AG20443 (cell line): ENCODE results near the gene WWP2.

Experiments used
- DNase-seq: peaks from one replicate; pipeline ENCODE4 v3.0.0; 2012; ENCODE audit warnings: low spot score, mixed read lengths

Gene WWP2

DNA sequence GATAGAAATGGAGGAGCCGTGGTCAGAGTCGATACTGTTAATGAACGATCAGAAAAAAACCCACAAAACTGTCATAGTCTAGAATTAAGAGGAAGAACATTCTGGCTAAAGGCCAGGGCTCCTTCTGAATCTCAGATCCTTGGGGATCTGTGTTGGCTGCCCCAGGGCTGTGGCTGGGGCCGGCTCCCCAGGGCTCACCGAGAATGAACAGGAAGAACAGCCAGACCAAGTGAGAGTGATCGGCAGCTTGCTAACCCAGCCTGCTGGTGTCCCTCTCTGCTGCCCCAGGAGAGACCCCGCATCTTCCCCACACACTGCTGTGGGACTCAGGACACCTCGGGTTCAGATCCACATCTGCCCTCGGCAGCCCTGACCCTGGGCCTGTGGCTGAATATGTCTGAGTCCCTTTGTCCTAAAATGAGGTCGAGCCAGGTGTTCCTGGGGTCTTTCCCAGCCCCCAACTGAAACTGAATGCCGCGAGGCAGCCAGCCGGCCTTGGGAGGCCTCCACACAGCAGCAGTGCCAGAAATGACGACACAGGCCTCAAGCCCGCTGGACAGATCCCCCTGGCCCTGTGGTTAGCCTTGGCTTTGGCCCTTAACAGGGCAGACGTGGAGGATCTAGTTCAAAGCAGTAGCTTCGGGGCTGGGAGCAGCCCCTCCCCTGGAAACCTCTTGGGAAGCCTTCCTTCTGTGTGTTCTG lies 165.1 kb downstream of the WWP2 start:
- peak; percentile 88 for DNase-seq

DNA sequence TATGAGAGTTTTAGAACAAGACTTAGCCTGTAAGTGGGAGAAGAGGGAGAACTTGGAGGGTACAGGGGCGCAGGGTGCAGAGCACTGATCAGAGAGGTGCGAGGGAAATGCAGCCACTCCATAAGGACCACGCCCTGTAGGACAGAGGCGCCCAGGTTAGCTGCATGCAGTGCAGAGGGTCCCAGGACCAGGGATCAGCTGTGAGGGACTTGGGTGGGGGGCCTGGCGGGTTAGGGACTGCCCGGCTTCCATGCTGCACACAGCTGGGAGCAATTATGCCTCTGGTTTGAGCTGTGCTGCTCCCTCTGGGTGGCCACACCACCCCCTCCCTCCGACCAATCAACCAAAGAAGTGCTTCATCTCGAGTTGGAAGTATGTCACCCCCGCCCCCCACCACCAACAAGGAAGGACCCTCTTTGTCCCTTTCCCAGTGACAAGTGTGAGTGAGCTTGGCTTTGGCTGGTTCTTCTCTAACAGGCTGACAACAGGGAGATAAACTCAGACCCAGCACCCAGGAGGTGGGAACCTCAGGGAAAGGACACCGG lies 166.8 kb downstream of the WWP2 start:
- DNase-seq: no peak

GRCh38 chr16:69929480-69929879 lies 167.3 kb downstream of the WWP2 start:
- DNase-seq: no peak

DNA sequence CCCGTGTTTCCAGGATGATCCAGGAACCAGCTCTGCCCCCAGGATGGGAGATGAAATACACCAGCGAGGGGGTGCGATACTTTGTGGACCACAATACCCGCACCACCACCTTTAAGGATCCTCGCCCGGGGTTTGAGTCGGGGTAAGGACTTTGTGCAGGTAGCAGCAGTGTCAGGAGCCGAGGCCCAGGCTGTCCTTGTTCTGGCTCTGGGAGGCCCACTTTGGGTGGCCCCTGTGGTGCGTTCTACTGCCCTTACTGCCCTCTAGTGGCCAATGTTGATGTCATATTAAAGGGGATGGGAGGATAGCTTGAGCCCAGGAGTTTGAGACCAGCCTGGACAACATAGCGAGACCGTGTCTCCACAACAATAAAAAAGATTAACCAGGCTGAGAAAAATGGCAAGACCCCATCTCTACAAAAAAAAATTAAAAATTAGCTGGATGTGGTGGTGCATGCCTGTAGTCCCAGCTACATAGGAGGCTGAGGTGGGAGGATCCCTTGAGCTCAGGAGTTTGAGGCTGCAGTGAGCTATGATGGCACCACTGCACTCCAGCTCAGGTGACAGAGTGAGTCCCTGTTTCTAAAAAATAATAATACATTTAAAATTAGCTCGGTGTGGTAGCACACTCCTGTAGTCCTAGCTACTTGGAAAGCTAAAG lies 168.1 kb downstream of the WWP2 start:
- peak; percentile 87 for DNase-seq

DNA sequence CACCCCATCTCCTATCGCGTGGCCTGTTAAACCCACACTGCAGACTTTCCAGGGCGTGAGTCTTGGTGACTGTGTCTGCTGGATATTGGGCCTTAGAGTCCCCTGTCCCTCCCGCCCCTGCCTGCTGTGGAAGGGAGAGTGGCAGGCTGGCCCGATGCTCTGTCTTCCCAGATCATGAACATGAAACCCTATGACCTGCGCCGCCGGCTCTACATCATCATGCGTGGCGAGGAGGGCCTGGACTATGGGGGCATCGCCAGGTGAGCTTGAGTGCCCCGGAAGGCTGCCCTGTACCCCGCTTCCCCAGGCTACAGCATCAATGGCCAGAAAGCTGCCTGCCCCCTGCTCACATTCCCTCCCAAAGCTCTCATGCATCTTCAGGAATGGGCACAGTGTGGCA lies 169.5 kb downstream of the WWP2 start:
- DNase-seq: no peak

GRCh38 chr16:69932228-69932627 lies 170.1 kb downstream of the WWP2 start:
- DNase-seq: no peak

- no peak for DNase-seq
Observed at GRCh38 chr16:69932691-69933392, 170.7 kb downstream of the WWP2 start.

DNA sequence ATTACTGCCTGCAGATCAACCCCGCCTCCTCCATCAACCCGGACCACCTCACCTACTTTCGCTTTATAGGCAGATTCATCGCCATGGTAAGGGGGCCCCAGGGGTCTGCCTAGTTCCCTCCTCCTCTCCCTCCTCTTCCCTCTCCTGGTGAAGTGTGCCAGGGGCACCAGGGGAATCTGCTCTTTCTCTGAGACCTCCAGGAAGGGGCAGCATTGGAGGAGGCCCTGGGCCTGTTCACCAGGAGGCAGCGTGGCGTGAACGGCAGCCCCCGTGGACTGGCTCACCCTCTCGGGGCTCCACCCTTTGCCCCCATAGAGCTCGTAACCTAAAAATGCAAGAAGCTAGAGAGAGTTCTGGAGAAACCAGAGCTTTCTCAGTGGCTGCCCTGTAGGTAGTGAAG lies 171.9 kb downstream of the WWP2 start:
- DNase-seq: no peak

DNA sequence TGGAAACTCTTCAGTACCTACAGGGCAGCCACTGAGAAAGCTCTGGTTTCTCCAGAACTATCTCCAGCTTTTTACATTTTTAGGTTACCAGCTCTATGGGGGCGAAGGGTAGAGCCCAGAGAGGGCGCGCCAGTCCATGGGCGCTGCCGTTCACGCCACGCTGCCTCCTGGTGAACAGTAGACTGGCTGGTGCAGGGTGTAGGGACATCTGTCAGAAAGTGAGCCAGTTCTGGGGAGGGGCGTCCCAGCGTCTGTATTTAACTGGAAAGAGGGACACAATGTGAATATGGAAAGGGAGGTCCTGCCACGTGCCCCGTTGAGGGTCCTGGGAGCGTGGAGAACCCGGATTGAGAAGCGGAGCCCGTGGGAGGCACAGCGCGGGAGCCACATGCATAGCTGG lies 172.6 kb downstream of the WWP2 start:
- no peak for DNase-seq

DNA sequence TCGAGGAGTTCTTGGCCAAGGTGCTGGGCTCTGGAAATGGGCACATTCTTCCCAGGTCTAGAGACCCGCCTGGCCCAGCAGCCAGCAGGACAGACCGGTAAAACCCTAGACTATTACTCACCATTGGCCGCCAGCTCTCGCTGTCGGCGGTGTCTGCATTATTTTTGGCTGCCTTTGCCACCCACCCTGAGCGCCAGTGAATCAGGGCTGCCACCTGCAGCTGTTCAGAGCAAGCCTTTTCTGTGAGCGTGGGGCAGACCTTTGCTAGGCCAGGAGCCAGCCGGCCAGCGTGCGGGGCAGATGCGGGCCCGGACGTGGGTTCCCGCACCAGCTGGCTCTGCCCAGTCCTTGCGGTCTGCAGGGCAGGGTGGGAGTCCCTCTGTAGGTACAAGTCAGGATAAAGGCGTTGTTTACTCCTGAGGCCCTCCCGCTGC lies 173.2 kb downstream of the WWP2 start:
- no peak for DNase-seq

GRCh38 chr16:69935740-69936139 lies 173.6 kb downstream of the WWP2 start:
- no peak for DNase-seq

DNA sequence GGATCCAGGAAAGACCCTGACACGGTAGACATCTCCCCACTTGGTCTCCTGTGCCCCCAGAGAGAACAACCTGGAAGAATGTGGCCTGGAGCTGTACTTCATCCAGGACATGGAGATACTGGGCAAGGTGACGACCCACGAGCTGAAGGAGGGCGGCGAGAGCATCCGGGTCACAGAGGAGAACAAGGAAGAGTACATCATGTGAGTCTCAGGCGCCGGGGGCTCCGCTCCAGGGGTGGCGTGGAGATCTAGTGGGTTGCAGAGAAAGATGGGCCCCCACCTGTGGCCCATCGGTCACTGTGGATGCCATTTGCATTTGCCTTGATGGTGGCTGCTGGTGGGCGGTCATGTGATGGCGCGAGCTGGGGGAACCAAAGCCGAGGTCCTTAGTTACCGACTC lies 174.1 kb downstream of the WWP2 start:
- DNase-seq: no peak

- DNase-seq: no peak
Observed at GRCh38 chr16:69936751-69937211, 174.6 kb downstream of the WWP2 start.

DNA sequence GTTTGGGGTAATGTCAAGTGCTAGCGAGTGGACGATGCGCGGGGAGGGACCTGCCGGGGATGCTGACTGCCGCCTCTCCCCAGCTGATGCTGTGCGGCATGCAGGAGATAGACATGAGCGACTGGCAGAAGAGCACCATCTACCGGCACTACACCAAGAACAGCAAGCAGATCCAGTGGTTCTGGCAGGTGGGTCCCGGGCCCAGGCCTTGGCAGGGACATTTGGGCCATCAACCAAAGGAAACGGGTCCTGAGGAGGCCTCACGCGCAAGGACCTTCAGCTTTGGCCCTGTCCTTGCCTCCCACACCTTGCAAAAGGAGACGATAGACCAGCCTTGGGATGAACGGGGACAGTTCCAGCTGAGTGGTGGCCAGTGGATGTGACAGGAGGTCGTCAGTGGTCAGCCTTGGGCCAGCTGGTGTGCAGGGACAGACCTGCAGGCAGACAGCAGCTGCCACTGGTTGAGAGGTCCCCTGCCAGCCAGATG lies 175.4 kb downstream of the WWP2 start:
- DNase-seq: no peak

GRCh38 chr16:69938981-69939820 lies 177.1 kb downstream of the WWP2 start:
- no peak for DNase-seq

DNA sequence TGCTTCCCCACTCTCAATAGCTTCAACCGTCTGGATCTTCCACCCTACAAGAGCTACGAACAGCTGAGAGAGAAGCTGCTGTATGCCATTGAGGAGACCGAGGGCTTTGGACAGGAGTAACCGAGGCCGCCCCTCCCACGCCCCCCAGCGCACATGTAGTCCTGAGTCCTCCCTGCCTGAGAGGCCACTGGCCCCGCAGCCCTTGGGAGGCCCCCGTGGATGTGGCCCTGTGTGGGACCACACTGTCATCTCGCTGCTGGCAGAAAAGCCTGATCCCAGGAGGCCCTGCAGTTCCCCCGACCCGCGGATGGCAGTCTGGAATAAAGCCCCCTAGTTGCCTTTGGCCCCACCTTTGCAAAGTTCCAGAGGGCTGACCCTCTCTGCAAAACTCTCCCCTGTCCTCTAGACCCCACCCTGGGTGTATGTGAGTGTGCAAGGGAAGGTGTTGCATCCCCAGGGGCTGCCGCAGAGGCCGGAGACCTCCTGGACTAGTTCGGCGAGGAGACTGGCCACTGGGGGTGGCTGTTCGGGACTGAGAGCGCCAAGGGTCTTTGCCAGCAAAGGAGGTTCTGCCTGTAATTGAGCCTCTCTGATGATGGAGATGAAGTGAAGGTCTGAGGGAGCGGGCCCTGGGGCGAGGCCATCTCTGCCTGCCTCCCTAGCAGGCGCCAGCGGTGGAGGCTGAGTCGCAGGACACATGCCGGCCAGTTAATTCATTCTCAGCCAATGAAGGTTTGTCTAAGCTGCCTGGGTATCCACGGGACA lies 177.9 kb downstream of the WWP2 start:
- DNase-seq: no peak

GRCh38 chr16:69940676-69941075 lies 178.5 kb downstream of the WWP2 start:
- DNase-seq: no peak

- DNase-seq: peak; percentile 63
Observed at GRCh38 chr16:69941251-69942098, 179.3 kb downstream of the WWP2 start.

DNA sequence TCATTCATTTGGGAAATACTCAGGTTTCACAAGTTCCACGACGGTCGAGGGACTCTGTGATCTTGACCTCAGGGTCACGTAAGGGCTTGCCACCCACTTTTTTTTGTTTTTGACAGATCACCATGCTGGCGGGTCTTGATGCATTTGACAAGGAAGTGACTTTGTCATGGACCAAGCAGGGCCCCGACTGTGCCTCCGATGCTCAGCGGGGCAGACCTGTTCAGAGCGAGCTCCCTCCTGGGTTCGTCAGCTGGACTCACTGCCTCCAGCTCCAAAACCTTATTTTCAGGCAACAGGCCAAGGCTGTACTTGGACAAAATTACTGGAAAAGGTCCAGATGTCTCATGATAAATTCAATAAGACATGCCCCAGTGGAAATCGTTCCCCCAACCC lies 180.0 kb downstream of the WWP2 start:
- DNase-seq: no peak

GRCh38 chr16:69942627-69943170 lies 180.6 kb downstream of the WWP2 start:
- no peak for DNase-seq
